ENCODE results near the gene C6orf132.

Gene C6orf132

DNA sequence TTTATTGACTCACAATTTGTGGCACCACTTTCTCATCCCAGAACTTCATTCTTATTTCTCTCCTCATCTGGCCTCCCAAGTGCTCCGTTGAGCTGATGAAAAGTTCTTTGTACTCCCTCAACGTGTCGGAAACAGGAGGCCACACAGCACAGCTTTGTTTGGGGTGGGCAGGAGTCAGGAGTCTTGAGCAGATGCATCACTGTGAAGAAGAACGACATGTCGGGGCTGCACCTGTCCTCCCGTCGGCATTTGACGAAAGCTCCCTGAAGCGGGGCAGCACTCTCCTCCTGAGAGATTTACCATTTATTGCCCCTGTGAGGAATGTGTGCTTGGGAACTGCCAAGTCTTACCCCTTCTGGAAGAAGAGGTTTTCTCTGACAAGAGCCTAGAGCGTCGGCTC lies 64.0 kb downstream of the C6orf132 start:
- no peak for DNase-seq (ENCODE audit: low read depth in 3 of 3)

DNA sequence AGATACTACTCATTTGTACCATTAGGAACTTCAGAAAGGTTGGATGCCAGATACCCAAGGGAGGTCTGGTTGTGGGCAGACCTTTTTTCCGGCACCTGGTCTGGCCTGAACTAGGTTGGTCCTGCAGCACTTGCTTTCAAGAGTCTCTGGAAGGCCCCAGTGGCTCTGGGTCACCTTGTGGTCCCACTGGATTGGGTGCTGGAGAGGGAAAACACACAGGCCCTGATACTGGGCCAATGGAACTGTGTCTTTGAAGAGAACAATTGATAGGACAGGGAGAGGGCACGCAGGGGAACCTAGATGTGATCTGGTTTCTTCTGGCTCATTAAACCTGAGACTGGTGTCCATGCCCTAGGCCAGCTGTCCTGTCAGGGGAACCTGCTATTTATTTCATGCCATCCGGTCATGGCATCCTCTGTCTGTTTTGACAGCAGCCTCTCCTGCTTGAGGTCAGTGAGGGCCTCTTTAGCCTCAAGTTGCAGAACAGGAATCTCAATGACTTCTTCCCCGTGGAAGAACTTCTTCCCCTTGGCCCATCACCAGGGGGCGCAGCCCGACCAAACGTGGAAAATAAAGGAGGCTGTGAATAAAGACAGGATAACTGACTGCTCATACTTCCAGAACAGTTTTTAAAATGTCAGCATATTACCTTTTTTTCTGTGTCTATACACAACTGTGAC lies 67.1 kb downstream of the C6orf132 start:
- DNase-seq (ENCODE audit: low read depth in 3 of 3): peak; percentile 26 to 39 (median 28)

DNA sequence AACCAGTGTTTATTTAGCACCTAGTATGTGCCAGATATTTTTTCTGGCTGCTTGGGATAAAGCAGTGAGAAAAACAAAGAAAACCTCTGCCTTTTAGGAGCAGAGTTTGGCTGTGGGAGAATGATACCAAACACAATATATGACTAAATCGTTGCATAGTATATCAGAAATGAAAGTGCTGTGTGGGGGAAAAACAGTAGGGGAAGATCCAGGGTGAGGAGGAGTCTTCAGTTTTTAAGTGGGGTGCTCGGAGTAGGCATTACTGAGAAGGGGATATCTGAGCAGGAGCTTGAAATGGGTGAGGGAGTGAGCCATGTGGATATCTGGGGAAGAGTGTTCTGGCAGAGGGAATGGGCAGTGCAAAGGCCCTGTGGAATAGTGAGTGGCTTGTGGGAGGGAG lies 69.1 kb downstream of the C6orf132 start:
- no peak for DNase-seq (ENCODE audit: low read depth in 3 of 3)

DNA sequence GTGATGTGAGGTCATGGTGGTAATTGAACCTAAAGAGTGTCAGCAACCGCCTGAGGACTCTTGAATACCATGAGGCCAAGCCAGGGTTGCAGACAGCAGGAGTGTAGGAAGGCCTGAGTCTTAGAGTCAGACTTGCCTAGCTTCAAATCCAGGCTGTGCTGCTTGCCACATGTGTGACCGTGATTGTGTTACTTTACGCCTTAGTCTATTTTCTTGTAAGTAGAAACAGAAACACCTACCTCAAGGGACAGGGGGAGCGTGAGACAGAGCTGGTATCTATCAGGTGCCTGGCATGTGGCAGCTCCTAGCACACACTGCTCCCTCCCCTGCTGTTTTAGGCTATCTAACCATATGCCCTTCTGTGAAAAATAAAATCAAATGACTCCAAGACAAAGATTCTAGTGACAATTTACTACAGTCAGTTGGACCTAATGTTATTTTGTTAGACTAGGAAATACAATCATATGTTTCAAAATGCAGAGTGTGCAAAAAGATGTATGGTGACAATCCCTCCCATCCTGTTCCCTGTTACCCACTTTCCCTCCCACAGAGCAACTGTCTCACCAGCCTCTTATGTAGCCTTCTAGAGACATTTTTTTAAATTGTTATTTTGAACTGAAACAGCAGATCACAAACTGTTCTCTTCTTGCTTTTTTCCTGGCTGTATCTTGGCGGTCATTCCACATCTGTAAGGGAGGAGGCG lies 70.4 kb downstream of the C6orf132 start:
- DNase-seq (ENCODE audit: low read depth in 3 of 3): no peak

DNA sequence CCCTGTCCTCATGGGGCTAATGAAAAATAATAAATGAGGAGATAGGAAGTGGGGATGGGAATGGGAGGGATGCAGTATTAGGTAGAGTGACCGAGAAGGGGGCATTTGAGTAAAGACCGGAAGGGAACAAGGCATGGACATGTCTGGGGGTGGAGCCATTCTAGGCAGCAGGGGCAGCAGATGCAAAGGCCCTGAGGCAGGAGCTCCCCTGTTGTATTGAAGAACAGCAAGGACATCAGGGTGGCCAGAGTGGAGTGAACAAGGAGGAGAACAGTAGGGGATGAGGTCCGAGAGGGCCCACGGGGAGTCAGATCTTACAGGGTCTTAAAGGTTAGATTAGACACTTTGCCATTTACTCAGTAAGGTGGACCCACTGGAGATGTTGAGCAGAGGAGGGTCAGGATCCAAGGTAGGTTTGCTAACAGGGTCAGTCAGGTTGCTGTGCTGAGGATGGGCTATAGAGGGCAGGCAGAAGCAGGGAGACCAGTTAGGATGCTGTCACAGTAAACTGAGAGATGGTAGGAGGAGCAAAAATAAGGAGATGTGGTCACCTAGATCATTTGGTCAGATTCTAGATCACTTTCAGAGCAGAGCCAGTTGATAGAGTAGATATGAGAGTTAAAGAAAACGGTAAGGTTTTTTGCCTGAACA lies 73.4 kb downstream of the C6orf132 start:
- DNase-seq (ENCODE audit: low read depth in 3 of 3): no peak

DNA sequence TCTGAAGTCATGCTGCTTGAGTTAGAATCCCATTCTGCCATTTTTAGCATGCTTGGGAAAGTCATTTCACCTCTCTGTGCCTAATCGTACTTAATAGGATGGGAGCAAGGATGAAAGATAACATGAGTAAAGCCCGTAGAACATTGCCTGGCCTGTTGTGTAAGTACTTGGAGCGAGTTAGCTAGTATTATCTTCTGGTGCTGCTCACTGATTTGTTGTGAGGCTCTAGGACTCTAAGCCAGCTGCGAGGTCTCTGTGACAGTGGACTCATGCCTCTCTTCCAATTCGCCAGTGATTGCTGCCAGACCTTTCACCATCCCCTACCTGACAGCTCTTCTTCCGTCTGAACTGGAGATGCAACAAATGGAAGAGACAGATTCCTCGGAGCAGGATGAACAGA lies 74.2 kb downstream of the C6orf132 start:
- DNase-seq (ENCODE audit: low read depth in 3 of 3): no peak

DNA sequence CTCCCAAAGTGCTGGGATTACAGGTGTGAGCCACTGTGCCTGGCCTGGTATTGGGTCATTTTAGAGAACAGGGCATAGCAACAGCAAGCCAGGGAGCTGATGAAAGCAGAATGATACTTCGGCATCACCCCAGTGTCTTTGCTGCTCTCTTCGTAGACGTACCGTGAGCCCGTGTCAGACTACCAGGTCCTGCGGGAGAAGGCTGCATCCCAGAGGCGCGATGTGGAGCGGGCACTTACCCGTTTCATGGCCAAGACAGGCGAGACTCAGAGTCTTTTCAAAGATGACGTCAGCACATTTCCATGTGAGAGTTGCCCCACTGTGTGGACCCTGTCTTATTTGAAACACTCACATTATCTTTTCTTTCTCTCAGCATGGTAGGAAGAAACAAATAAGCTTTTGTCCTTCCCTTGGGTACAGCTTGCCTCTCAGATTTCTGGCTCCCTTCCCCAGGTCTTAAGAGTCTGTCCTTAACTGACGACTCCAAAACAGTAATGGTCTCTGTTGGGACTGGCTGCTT lies 76.2 kb downstream of the C6orf132 start:
- no peak for DNase-seq (ENCODE audit: low read depth in 3 of 3)

DNA sequence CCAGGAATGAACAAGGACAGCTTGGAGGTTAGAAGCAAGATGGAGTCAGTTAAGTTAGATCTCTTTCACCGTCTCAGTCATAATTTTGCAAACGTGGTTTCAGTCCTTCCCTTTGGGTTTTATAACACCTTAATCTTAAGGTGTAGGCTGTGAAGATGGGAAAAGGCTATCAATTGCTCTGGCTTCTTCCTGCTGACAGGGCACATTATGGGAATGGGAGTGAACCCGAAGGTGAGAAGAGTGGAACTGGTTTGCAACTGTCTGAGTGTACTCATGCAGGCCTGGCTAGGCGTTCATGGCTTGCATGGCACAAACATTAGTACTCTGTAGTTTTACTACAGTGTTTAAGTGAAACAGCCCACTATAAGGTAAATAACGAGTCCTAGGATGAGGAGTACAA lies 82.7 kb downstream of the C6orf132 start:
- DNase-seq (ENCODE audit: low read depth in 3 of 3): no peak

DNA sequence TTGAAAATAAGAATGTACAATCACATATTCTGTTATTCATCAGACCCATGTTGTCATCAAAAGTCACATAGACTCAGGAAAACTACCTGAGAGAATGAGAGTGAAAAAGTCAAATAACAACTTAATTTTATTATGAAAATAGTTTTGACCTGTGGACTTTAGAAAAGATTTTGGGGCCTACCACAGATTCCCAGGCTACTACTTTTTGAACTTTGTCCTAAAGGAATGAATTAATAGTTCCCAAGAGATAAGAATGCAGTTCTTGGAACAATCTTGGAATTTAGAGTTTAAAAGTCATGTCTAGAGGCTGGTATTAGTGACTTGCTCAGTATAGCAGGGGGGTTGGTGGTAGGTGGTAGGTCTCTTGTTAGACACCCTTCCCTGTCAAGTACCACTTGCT lies 88.8 kb downstream of the C6orf132 start:
- no peak for DNase-seq (ENCODE audit: low read depth in 3 of 3)

DNA sequence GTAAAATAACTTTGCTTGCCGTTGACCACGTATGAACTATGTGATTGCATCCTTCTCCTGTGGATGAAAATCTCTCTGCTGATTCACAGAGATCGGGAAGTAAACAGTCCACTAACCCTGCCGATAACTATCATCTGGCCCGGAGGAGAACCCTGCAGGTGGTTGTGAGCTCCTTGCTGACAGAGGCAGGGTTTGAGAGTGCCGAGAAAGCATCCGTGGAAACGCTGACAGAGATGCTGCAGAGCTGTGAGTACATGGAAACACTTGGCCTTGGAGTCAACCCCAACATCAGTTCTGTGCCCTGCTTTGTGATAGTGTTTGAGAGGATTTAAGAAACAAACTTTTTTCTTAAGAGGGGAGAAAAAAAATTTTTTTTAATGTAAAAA lies 91.2 kb downstream of the C6orf132 start:
- DNase-seq (ENCODE audit: low read depth in 3 of 3): no peak
